Liver (tissue), 9 donors: Measurements from ENCODE around the gene CARD9. TPM values are rescaled to one million over a fixed set of nuclear protein-coding genes. Genes with fewer than 3 reads are reported as not detected.
"Not testable (repeated sequence)": the region's sequence is repeated elsewhere in the genome, so short reads cannot be mapped to it uniquely, and the experiment has no call there.

Experiments
- DNase-seq: peaks from one replicate; pipeline ENCODE4 v3.0.0-alpha.2; 2017; ENCODE audit warnings: low spot score
- H3K27ac ChIP-seq, 2 donors: one replicate each; pipeline ENCODE4 v1.7.0; 2013; ENCODE audit warnings: inconsistent platforms in 2 of 2, low read length in 2 of 2, control low read depth in 1 of 2, low read depth in 1 of 2, mild to moderate bottlenecking in 1 of 2
- H3K27me3 ChIP-seq, 4 donors: one replicate each; pipeline versions ENCODE4 v1.6.1 to v1.7.0; 2013; ENCODE audit warnings: low read length in 3 of 4, inconsistent platforms in 1 of 4, mild to moderate bottlenecking in 1 of 4, moderate library complexity in 1 of 4; ENCODE audit not compliant: control insufficient read depth in 4 of 4, insufficient read depth in 4 of 4
- H3K36me3 ChIP-seq, 4 donors: one replicate each; pipeline versions ENCODE4 v1.6.1 to v1.7.0; 2013; ENCODE audit warnings: low read length in 3 of 4, mild to moderate bottlenecking in 3 of 4, low read depth in 1 of 4, moderate library complexity in 1 of 4; ENCODE audit not compliant: control insufficient read depth in 4 of 4, insufficient read depth in 3 of 4
- H3K4me1 ChIP-seq, 4 donors: one replicate each; pipeline versions ENCODE4 v1.6.1 to v1.7.0; 2013; ENCODE audit warnings: low read length in 3 of 4, mild to moderate bottlenecking in 3 of 4, moderate library complexity in 1 of 4; ENCODE audit not compliant: control insufficient read depth in 4 of 4, insufficient read depth in 4 of 4
- H3K4me3 ChIP-seq, 3 donors: one replicate each; pipeline versions ENCODE4 v1.6.1 to v1.7.0; 2013; ENCODE audit warnings: low read length in 3 of 3, control low read depth in 1 of 3, low read depth in 1 of 3, mild to moderate bottlenecking in 1 of 3
- H3K9ac ChIP-seq, 2 donors: one replicate each; pipeline ENCODE4 v1.7.0; 2013; ENCODE audit warnings: low read length in 2 of 2, mild to moderate bottlenecking in 2 of 2, moderate library complexity in 2 of 2, control low read depth in 1 of 2, low read depth in 1 of 2
- H3K9me3 ChIP-seq, 4 donors: one replicate each; pipeline versions ENCODE4 v1.6.1 to v1.7.0; 2013; ENCODE audit warnings: low read length in 3 of 4; ENCODE audit not compliant: control insufficient read depth in 4 of 4
- EGR1 ChIP-seq, 2 donors: IDR thresholded peaks; 2 replicates each; pipeline ENCODE4 v1.6.1; 2016 to 2018; ENCODE audit warnings: antibody characterized with exemption in 2 of 2, low read depth in 2 of 2
- FOXA1 ChIP-seq: IDR thresholded peaks from 2 replicates; pipeline ENCODE4 v1.6.1; 2016; ENCODE audit warnings: antibody characterized with exemption
- HNF4A ChIP-seq, 2 donors: conservative IDR thresholded peaks; 2 replicates each; pipeline ENCODE4 v1.6.1; 2016; ENCODE audit warnings: antibody characterized with exemption in 2 of 2, mild to moderate bottlenecking in 2 of 2
- JUND ChIP-seq, 2 donors: IDR thresholded peaks; 2 replicates each; pipeline ENCODE4 v1.6.1; 2016; ENCODE audit warnings: antibody characterized with exemption in 2 of 2
- NR2F2 ChIP-seq: IDR thresholded peaks from 2 replicates; pipeline ENCODE4 v1.6.1; 2016; ENCODE audit warnings: antibody characterized with exemption
- SP1 ChIP-seq: IDR thresholded peaks from 2 replicates; pipeline ENCODE4 v1.6.1; 2018; ENCODE audit warnings: antibody characterized with exemption, mild to moderate bottlenecking
- WGBS: extraction: QIAGEN DNeasy Blood & Tissue Kit; methylation state at CpG from one replicate; pipeline ENCODE4 v1.1.7; 2013; 5-methylcytosine and 5-hydroxymethylcytosine counted together
- polyA plus RNA-seq, 2 donors: library from polyadenylated mRNA; stranded (reverse) in 1 of 2; unstranded in 1 of 2; fragments of 200-250 nt in 1 of 2; fragments of >200 nt in 1 of 2; fragmentation: Nextera tagmentation in 1 of 2; extraction: Ambion mirVana in 1 of 2; gene quantifications; one replicate each; pipeline versions ENCODE4 v1.2.1 to v1.2.3, GENCODE V29; 2013 to 2015
- total RNA-seq, 2 donors: library from RNA; depleted of rRNA; stranded (reverse); fragments of >200 nt; gene quantifications; one replicate each; pipeline ENCODE4 v1.2.3, GENCODE V29; 2014
- TF ChIP-seq, protein P1 (sequence below): IDR thresholded peaks from 2 replicates; pipeline ENCODE4 v1.6.1; 2016; ENCODE audit warnings: antibody characterized with exemption
- TF ChIP-seq, protein P2 (sequence below): IDR thresholded peaks from 2 replicates; pipeline ENCODE4 v1.6.1; 2016; ENCODE audit warnings: antibody characterized with exemption
- donor health status: healthy.
- donor health status: healthy.
- donor health status: healthy.
- donor health status: healthy.
- donor health status: healthy.

CARD9 gene
- total and polyA plus RNA-seq, 4 donors, result 0.25 to 5.3 (median 2.2) TPM

DNA sequence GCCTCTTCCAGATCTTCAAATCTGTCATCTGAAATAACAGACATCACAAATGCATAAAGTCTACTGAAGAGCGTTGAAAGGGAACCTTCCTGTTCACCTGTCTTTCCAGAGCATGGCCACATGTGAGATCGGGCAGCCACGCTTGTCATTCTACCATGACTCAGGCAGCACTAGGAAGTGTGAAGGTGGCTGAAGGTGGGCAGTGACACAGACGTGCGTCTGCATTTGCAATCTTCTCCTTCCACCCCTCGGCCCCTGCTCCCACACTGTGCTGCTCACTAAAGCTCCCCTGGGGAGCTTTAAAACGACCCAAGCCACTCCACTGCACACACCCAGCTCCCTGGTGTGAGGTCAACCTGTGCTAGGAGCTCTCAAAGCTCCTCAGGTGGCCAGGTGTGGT lies 34.4 kb upstream of the CARD9 start:
- Histone ChIP-seq H3K9ac (no peak overlapping the region), H3K27me3 (no peaks in the 10 kb centered on the region), H3K36me3 (peaks cover 5 to 36% (median 14%) of the 10 kb centered on the region in 4 donors), H3K4me1 (peaks cover 3 to 22% (median 17%) of the 10 kb centered on the region in 4 donors), H3K27ac (no peak overlapping the region), H3K4me3 (no peak overlapping the region), H3K9me3 (no peaks in the 10 kb centered on the region)
- no peak for TF ChIP-seq JUND (IDR thresholded peaks at IDR 0.05)
- no peak for TF ChIP-seq NR2F2
- whole genome bisulfite sequencing, result 94% methylated on average over 7 of the region's 7 CpGs
- no peak for DNase-seq

DNA sequence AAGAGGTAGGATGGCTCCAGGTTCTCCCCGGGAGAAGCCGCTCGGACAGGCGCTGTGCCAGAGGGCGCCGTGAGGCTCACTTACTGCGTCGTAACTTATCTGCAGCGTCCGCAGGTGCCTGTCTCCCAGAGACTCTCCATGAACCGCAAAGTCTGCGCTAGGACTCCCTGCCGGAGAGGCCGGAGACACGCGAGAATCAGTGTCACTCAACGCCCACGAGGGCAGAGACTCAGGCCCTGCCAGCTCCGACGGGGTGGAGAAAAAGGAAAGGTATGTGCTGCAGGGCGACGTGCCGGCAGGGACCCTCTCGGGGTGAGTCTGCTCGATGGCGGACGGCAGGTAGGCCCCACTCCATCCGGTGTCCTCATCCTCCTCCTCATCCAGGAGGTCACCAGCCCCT lies 33.6 kb upstream of the CARD9 start:
- H3K4me3 ChIP-seq, H3K9ac ChIP-seq, DNase-seq, H3K27ac ChIP-seq, H3K27me3 ChIP-seq, H3K9me3 ChIP-seq: not testable (repeated sequence)
- peaks cover 7 to 38% (median 10%) of the 10 kb centered on the region in 4 donors for H3K36me3 ChIP-seq
- peaks cover 3 to 21% (median 17%) of the 10 kb centered on the region in 4 donors for H3K4me1 ChIP-seq
- 96% methylated on average over 28 of the region's 28 CpGs for WGBS

DNA sequence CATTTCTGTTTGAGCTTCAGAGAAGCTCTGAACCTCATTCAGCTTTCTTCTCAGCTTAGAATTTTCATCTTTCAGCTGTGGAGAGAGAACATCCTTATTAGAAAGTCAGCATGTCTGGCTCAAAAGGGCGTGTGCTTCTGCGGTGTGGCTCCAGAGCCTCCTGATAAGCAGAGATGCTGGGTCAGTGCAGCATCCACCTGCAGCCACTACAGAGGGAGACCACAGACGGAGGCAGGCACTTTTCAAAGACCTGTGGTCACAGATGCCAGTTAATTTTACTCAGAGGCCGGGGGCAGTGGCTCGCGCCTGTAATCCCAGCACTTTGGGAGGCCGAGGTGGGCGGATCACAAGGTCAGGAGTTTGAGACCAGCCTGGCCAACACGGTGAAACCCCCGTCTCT lies 32.4 kb upstream of the CARD9 start:
- not testable (repeated sequence) for H3K4me1 ChIP-seq, DNase-seq, H3K4me3 ChIP-seq, H3K27ac ChIP-seq, H3K9ac ChIP-seq, H3K9me3 ChIP-seq, H3K27me3 ChIP-seq
- H3K36me3 ChIP-seq, result peaks cover 8 to 40% (median 10%) of the 10 kb centered on the region in 4 donors
- 92% methylated on average over 10 of the region's 10 CpGs for WGBS

DNA sequence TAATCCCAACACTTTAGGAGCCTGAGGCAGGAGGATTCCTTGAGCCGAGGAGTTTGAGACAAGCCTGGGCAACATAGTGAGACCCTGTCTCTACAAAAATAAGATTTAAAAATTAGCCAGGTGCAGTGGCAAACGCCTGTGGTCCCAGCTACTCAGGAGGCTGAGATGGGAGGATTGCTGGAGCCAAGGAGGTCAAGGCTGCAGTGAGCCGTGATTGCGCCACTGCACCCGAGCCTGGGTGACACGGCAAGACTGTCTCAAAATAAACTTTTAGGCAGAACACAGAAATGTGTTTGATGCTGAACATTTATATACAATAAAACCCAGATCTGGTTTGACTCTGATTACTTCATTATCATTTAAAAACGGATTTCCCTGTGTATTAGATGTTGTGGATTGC lies 32.0 kb upstream of the CARD9 start:
- 74% methylated on average over 7 of the region's 7 CpGs for WGBS
- no peak overlapping the region for H3K27ac ChIP-seq
- H3K9me3 ChIP-seq, result no peaks in the 10 kb centered on the region
- peaks cover 8 to 40% (median 10%) of the 10 kb centered on the region in 4 donors for H3K36me3 ChIP-seq
- no peak overlapping the region for H3K9ac ChIP-seq
- no peaks in the 10 kb centered on the region for H3K27me3 ChIP-seq
- no peak overlapping the region for H3K4me3 ChIP-seq
- H3K4me1 ChIP-seq, result peaks cover 3 to 10% (median 8%) of the 10 kb centered on the region in 4 donors
- no peak for DNase-seq
- TF ChIP-seq NR2F2 (no peak), HNF4A (conservative IDR thresholded peaks at IDR 0.05) (no peak)

DNA sequence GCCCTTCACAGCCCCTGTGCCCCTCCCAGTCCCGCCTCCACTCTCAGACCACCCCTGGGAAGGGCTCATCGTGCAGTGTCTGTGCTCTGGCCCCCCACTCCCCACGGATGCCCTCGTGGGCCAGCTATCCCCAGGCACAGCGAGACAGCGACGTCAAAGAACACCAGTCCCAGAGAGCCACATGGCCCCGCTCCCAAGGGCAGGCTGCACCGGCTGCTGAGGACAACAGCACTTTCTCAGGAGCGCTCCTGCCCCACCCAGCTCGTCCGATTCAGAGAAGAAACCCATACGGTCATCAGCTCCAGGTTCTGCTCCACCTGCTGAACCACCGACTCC lies 31.3 kb upstream of the CARD9 start:
- H3K36me3 ChIP-seq, result peaks cover 8 to 40% (median 10%) of the 10 kb centered on the region in 4 donors
- no peak overlapping the region for H3K27ac ChIP-seq
- no peak overlapping the region for H3K4me3 ChIP-seq
- no peak overlapping the region for H3K9ac ChIP-seq
- H3K9me3 ChIP-seq, result no peaks in the 10 kb centered on the region
- WGBS, result 92% methylated on average over 14 of the region's 14 CpGs
- no peaks in the 10 kb centered on the region for H3K27me3 ChIP-seq
- no peak for DNase-seq
- TF ChIP-seq, protein P1, sequence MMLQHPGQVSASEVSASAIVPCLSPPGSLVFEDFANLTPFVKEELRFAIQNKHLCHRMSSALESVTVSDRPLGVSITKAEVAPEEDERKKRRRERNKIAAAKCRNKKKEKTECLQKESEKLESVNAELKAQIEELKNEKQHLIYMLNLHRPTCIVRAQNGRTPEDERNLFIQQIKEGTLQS, result no peak
- TF ChIP-seq, protein P2, sequence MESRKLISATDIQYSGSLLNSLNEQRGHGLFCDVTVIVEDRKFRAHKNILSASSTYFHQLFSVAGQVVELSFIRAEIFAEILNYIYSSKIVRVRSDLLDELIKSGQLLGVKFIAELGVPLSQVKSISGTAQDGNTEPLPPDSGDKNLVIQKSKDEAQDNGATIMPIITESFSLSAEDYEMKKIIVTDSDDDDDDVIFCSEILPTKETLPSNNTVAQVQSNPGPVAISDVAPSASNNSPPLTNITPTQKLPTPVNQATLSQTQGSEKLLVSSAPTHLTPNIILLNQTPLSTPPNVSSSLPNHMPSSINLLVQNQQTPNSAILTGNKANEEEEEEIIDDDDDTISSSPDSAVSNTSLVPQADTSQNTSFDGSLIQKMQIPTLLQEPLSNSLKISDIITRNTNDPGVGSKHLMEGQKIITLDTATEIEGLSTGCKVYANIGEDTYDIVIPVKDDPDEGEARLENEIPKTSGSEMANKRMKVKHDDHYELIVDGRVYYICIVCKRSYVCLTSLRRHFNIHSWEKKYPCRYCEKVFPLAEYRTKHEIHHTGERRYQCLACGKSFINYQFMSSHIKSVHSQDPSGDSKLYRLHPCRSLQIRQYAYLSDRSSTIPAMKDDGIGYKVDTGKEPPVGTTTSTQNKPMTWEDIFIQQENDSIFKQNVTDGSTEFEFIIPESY, result no peak
- TF ChIP-seq JUND (IDR thresholded peaks at IDR 0.05) (no peak), SP1 (no peak), FOXA1 (no peak), EGR1 (IDR thresholded peaks at IDR 0.05; ENCODE audit: low read depth in 2 of 2) (no peak)
- peaks cover 3 to 11% (median 9%) of the 10 kb centered on the region in 4 donors for H3K4me1 ChIP-seq
